Tibial nerve (tissue), 4 donors: ENCODE data around the gene AP5Z1. TPM values are rescaled to one million over a fixed set of nuclear protein-coding genes. Genes with fewer than 3 reads are reported as not detected.
A peak's percentile ranks its signal among the peaks of the same experiment; 100 is the strongest.

ENCODE experiments used
- DNase-seq, 2 donors: peaks; one replicate each; pipeline ENCODE4 v3.0.0-alpha.2; 2019; ENCODE audit warnings: low spot score in 2 of 2
- H3K27ac ChIP-seq, 4 donors: fragments of 200-600 bp; sonication (generic) in 3 of 4; one replicate each; pipeline ENCODE4 v1.5.1; 2017 to 2019; ENCODE audit warnings: mild to moderate bottlenecking in 1 of 4
- H3K27me3 ChIP-seq, 2 donors: fragments of 200-600 bp; sonication (generic) in 1 of 2; one replicate each; pipeline versions ENCODE4 v1.5.1 to v1.6.0; 2017 to 2019
- H3K36me3 ChIP-seq, 3 donors: fragments of 200-600 bp; sonication (generic); one replicate each; pipeline ENCODE4 v1.5.1; 2018 to 2019
- H3K4me1 ChIP-seq, 4 donors: fragments of 200-600 bp; sonication (generic) in 3 of 4; one replicate each; pipeline ENCODE4 v1.5.1; 2017 to 2019
- H3K4me3 ChIP-seq, 4 donors: fragments of 200-600 bp; sonication (generic) in 3 of 4; one replicate each; pipeline ENCODE4 v1.5.1; 2017 to 2019; ENCODE audit warnings: mild to moderate bottlenecking in 1 of 4, moderate library complexity in 1 of 4
- H3K9me3 ChIP-seq, 4 donors: fragments of 200-600 bp; sonication (generic) in 3 of 4; one replicate each; pipeline ENCODE4 v1.5.1; 2017 to 2019
- CTCF ChIP-seq, 5 experiments: fragments of 200-600 bp in 3 of 5; fragments of 450-650 bp in 2 of 5; sonication (generic) in 3 of 5; IDR thresholded peaks; one replicate each; pipeline ENCODE4 v1.5.1; 2016 to 2019; ENCODE audit warnings: antibody characterized with exemption in 5 of 5, mild to moderate bottlenecking in 3 of 5, moderate library complexity in 2 of 5
- EP300 ChIP-seq, 2 donors: sonication (generic); formaldehyde crosslinking; IDR thresholded peaks; one replicate each; pipeline ENCODE4 v1.6.1; 2017; ENCODE audit warnings: antibody characterized with exemption in 2 of 2, mild to moderate bottlenecking in 1 of 2
- POLR2A ChIP-seq, 2 donors: fragments of 450-650 bp; IDR thresholded peaks; one replicate each; pipeline ENCODE4 v1.6.1; 2017; ENCODE audit warnings: antibody characterized with exemption in 2 of 2, mild to moderate bottlenecking in 2 of 2, moderate library complexity in 2 of 2
- WGBS, 2 donors: methylation state at CpG; one replicate each; pipeline ENCODE4 v1.1.5; 2018; 5-methylcytosine and 5-hydroxymethylcytosine counted together
- total RNA-seq, 4 donors: library from RNA; depleted of rRNA; stranded (reverse); fragments of >200 nt; gene quantifications; one replicate each; pipeline ENCODE4 v1.1.0, GENCODE V29; 2016

AP5Z1 gene
- total RNA-seq, 4 donors from 2014 or later = 26.0 to 61.8 (median 40.7) TPM

GRCh38 chr7:4745265-4745919 lies 30.0 kb upstream of the AP5Z1 start:
- DNase-seq = no peak
- WGBS, 2 donors = 10 to 12% methylated on average over 17 to 18 of the region's 18 CpGs
- no peaks in the 10 kb centered on the region for H3K9me3 ChIP-seq
- no peak for TF ChIP-seq CTCF (IDR thresholded peaks at IDR 0.05)
- peak in 1 of 2 donors; percentile 33 for TF ChIP-seq EP300 (IDR thresholded peaks at IDR 0.05)
- no peak for TF ChIP-seq POLR2A (IDR thresholded peaks at IDR 0.05)
- H3K36me3 ChIP-seq = peaks cover 2 to 60% (median 7%) of the 10 kb centered on the region in 3 donors
- H3K4me3 ChIP-seq = peak overlapping the region; percentile 3 to 46 (median 26)
- H3K27me3 ChIP-seq = no peaks in the 10 kb centered on the region
- H3K4me1 ChIP-seq = peaks cover 0 to 61% (median 33%) of the 10 kb centered on the region in 4 donors
- peak overlapping the region; percentile 63 to 96 (median 89) for H3K27ac ChIP-seq

GRCh38 chr7:4745971-4746919 lies 29.2 kb upstream of the AP5Z1 start:
- Histone ChIP-seq H3K36me3 (peaks cover 2 to 51% (median 7%) of the 10 kb centered on the region in 3 donors), H3K27ac (peak overlapping the region; percentile 57 to 96 (median 89)), H3K4me3 (peak overlapping the region in 2 of 4 donors; percentile 23 to 46), H3K4me1 (peaks cover 0 to 61% (median 33%) of the 10 kb centered on the region in 4 donors), H3K27me3 (no peaks in the 10 kb centered on the region), H3K9me3 (no peaks in the 10 kb centered on the region)
- TF ChIP-seq EP300 (IDR thresholded peaks at IDR 0.05) (no peak), CTCF (IDR thresholded peaks at IDR 0.05) (no peak), POLR2A (IDR thresholded peaks at IDR 0.05) (no peak)
- DNase-seq = no peak
- 60 to 64% methylated on average over 12 of the region's 12 CpGs for WGBS, 2 donors

- H3K4me1 ChIP-seq = peaks cover 0 to 61% (median 33%) of the 10 kb centered on the region in 4 donors
- TF ChIP-seq POLR2A (IDR thresholded peaks at IDR 0.05) (no peak), CTCF (IDR thresholded peaks at IDR 0.05) (no peak), EP300 (IDR thresholded peaks at IDR 0.05) (no peak)
Measured at GRCh38 chr7:4747013-4747412, 28.4 kb upstream of the AP5Z1 start.

GRCh38 chr7:4747746-4748145 lies 27.7 kb upstream of the AP5Z1 start:
- no peak for DNase-seq
- peak overlapping the region in 2 of 4 donors; percentile 94 to 96 for H3K27ac ChIP-seq
- H3K4me3 ChIP-seq = no peak overlapping the region
- peaks cover 0 to 59% (median 33%) of the 10 kb centered on the region in 4 donors for H3K4me1 ChIP-seq
- WGBS, 2 donors = 89 to 94% methylated on average over 11 of the region's 11 CpGs
- peaks cover 0 to 44% (median 0%) of the 10 kb centered on the region in 3 donors for H3K36me3 ChIP-seq
- TF ChIP-seq EP300 (IDR thresholded peaks at IDR 0.05) (no peak), CTCF (IDR thresholded peaks at IDR 0.05) (no peak), POLR2A (IDR thresholded peaks at IDR 0.05) (no peak)
- no peaks in the 10 kb centered on the region for H3K27me3 ChIP-seq
- H3K9me3 ChIP-seq = no peaks in the 10 kb centered on the region

More at GRCh38 chr7:4747013-4747412, 28.4 kb upstream of the AP5Z1 start:
- no peak overlapping the region for H3K4me3 ChIP-seq
- H3K27ac ChIP-seq = peak overlapping the region; percentile 57 to 96 (median 89)
- peaks cover 0 to 49% (median 5%) of the 10 kb centered on the region in 3 donors for H3K36me3 ChIP-seq
- no peaks in the 10 kb centered on the region for H3K9me3 ChIP-seq
- H3K27me3 ChIP-seq = no peaks in the 10 kb centered on the region
- no peak for DNase-seq
- WGBS, 2 donors = 89% methylated on average over 22 of the region's 22 CpGs
